Gastrocnemius medialis (tissue), 4 donors: ENCODE results near the gene CENPP. TPM values are rescaled to one million over a fixed set of nuclear protein-coding genes. Genes with fewer than 3 reads are reported as not detected.

Experiments
- ATAC-seq, 2 donors: fragments of 150-250 bp; one replicate each; pipeline ENCODE4 v1.9.1; 2016
- DNase-seq, 2 donors: peaks; one replicate each; pipeline ENCODE4 v3.0.0-alpha.2; 2019
- H3K27ac ChIP-seq, 4 donors: fragments of 200-600 bp; sonication (generic); 1 replicate in 1 of 4; 2 replicates in 3 of 4; pipeline ENCODE4 v1.5.1; 2016 to 2018; ENCODE audit warnings: mild to moderate bottlenecking in 2 of 4, moderate library complexity in 1 of 4
- H3K27me3 ChIP-seq, 3 donors: fragments of 200-600 bp; sonication (generic) in 2 of 3; 1 replicate in 1 of 3; 2 replicates in 2 of 3; pipeline versions ENCODE4 v1.5.1 to v1.6.0; 2016 to 2019; ENCODE audit warnings: mild to moderate bottlenecking in 1 of 3, moderate library complexity in 1 of 3
- H3K36me3 ChIP-seq, 2 donors: fragments of 200-600 bp; sonication (generic) in 1 of 2; one replicate each; pipeline ENCODE4 v1.5.1; 2017 to 2018
- H3K4me1 ChIP-seq, 2 donors: fragments of 200-600 bp; sonication (generic) in 1 of 2; one replicate each; pipeline ENCODE4 v1.5.1; 2016 to 2017; ENCODE audit warnings: mild to moderate bottlenecking in 2 of 2
- H3K4me3 ChIP-seq, 4 donors: fragments of 200-600 bp; sonication (generic) in 3 of 4; 1 replicate in 1 of 4; 2 replicates in 3 of 4; pipeline ENCODE4 v1.5.1; 2016 to 2019; ENCODE audit warnings: mild to moderate bottlenecking in 2 of 4
- H3K9me3 ChIP-seq, 3 donors: fragments of 200-600 bp; sonication (generic) in 2 of 3; 1 replicate in 1 of 3; 2 replicates in 2 of 3; pipeline ENCODE4 v1.5.1; 2016 to 2019
- POLR2A ChIP-seq, 2 donors: fragments of 450-650 bp; IDR thresholded peaks; one replicate each; pipeline ENCODE4 v1.6.1; 2017; ENCODE audit warnings: antibody characterized with exemption in 2 of 2, mild to moderate bottlenecking in 2 of 2, moderate library complexity in 2 of 2
- in situ Hi-C, 4 donors: fragments of 200-750 bp; cut with MboI; loops; one replicate each; pipeline versions ENCODE4 v1.15.0 to v1.8.0; 2017; ENCODE audit warnings: low sequenced_read_pairs in 4 of 4
- intact Hi-C: fragments of 100-400 bp; cut with DNase I; formaldehyde crosslinking; loops from one replicate; pipeline ENCODE4 v1.15.1; 2023; ENCODE audit warnings: low total_unique reads
- total RNA-seq, 4 donors: library from RNA; depleted of rRNA; stranded (reverse); fragments of >200 nt; gene quantifications; one replicate each; pipeline versions ENCODE4 v1.1.0 to v1.2.3, GENCODE V29; 2016
- TF ChIP-seq, protein P1 (sequence below), 5 experiments: fragments of 450-650 bp in 3 of 5; fragments of 200-600 bp in 2 of 5; sonication (generic) in 2 of 5; IDR thresholded peaks in 4 of 5; conservative IDR thresholded peaks in 1 of 5; 1 replicate in 4 of 5; 2 replicates in 1 of 5; pipeline ENCODE4 v1.5.1; 2016 to 2019; ENCODE audit warnings: antibody characterized with exemption in 5 of 5, mild to moderate bottlenecking in 3 of 5, moderate library complexity in 3 of 5

The CENPP gene
- total RNA-seq, 4 donors from 2014 or later, result 1.8 to 11.5 (median 8.7) TPM

DNA sequence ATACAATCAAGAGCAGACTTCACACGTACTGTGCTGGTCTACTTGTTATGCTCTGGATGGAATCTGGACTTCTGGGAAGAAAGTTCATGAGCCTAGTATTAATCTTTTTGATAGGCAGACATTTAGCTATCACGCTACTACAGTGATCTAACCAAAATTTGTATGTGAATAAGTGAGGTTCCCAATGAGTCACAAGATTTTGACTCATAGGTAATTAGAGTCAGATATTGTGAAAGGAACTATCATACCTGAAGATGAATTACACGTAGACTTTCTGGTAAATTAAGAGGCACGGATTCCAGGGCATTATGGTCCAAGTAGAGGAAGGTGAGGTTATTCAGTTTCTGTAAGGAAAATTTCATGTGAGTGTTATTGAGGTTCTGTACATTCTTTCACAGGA is 60.2 kb downstream of the CENPP start:
- DNase-seq (no peak), ATAC-seq (no peak)
- H3K27me3 ChIP-seq, result no peaks in the 10 kb centered on the region
- in situ Hi-C loops, result no loop called here
- no peaks in the 10 kb centered on the region for H3K36me3 ChIP-seq
- no peak overlapping the region for H3K27ac ChIP-seq
- intact Hi-C loops, result no loop called here
- no peaks in the 10 kb centered on the region for H3K9me3 ChIP-seq
- no peak overlapping the region for H3K4me3 ChIP-seq
- no peaks in the 10 kb centered on the region for H3K4me1 ChIP-seq
- TF ChIP-seq POLR2A (IDR thresholded peaks at IDR 0.05), result no peak
- TF ChIP-seq, protein P1, sequence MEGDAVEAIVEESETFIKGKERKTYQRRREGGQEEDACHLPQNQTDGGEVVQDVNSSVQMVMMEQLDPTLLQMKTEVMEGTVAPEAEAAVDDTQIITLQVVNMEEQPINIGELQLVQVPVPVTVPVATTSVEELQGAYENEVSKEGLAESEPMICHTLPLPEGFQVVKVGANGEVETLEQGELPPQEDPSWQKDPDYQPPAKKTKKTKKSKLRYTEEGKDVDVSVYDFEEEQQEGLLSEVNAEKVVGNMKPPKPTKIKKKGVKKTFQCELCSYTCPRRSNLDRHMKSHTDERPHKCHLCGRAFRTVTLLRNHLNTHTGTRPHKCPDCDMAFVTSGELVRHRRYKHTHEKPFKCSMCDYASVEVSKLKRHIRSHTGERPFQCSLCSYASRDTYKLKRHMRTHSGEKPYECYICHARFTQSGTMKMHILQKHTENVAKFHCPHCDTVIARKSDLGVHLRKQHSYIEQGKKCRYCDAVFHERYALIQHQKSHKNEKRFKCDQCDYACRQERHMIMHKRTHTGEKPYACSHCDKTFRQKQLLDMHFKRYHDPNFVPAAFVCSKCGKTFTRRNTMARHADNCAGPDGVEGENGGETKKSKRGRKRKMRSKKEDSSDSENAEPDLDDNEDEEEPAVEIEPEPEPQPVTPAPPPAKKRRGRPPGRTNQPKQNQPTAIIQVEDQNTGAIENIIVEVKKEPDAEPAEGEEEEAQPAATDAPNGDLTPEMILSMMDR (IDR thresholded peaks at IDR 0.05 in 4 of 5, conservative IDR thresholded peaks at IDR 0.05 in 1 of 5), result no peak

DNA sequence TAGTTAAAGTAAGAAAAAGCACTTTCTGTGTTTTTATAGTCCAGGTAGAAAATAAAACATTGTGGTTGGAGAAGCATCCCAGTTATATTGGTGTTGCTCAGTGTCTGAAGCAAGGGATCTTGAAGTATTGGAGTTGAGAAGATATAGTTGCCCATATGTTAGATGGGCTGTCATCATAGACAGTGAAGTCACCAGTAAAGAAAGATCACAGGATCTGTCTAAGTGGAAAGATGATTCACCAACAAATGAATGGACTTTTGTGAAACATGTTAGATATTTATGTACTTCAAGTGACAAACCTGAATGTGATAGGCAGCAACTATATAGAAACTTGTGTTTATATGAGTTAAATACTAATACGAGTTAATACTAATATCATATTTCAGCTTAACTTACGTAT is 66.9 kb downstream of the CENPP start:
- DNase-seq (no peak), ATAC-seq (no peak)
- Histone ChIP-seq H3K4me3 (no peak overlapping the region), H3K36me3 (no peaks in the 10 kb centered on the region), H3K27me3 (no peaks in the 10 kb centered on the region), H3K9me3 (no peaks in the 10 kb centered on the region), H3K4me1 (peaks cover 0 to 11% of the 10 kb centered on the region in 2 donors), H3K27ac (no peak overlapping the region)
- intact Hi-C loops, result loop anchor here (5.0 kb wide), 1 partner anchor 40 kb away; no protein-coding TSS in a partner anchor
- TF ChIP-seq POLR2A (IDR thresholded peaks at IDR 0.05), result no peak
- TF ChIP-seq, protein P1 (IDR thresholded peaks at IDR 0.05 in 4 of 5, conservative IDR thresholded peaks at IDR 0.05 in 1 of 5), result no peak
- in situ Hi-C loops, result no loop called here

DNA sequence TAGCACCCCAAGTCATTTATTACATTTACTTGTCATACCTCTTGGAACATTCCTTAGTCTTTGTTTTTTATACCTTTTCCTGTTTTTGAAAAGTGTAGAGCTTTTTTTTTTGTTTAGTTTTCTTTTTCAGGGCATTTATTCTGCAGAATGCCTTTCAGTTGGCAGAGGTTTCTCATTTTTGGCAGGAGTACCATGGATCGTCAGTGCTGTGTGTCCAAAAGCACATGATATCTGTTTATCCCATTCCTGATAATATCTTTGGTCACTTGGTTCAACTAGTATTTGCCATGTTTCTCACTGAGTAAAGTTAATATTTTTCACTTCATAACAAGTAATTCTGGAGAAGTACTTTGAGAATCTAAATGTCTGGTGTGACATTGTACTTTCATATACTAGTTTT is 67.9 kb downstream of the CENPP start:
- intact Hi-C loops, result loop anchor here (5.0 kb wide), 1 partner anchor 41 kb away; no protein-coding TSS in a partner anchor
- no peaks in the 10 kb centered on the region for H3K36me3 ChIP-seq
- no peaks in the 10 kb centered on the region for H3K27me3 ChIP-seq
- no peak overlapping the region for H3K27ac ChIP-seq
- H3K4me3 ChIP-seq, result no peak overlapping the region
- H3K4me1 ChIP-seq, result peaks cover 0 to 11% of the 10 kb centered on the region in 2 donors
- DNase-seq (no peak), ATAC-seq (no peak)
- in situ Hi-C loops, result no loop called here
- H3K9me3 ChIP-seq, result no peaks in the 10 kb centered on the region
- no peak for TF ChIP-seq POLR2A (IDR thresholded peaks at IDR 0.05)
- TF ChIP-seq, protein P1 (IDR thresholded peaks at IDR 0.05 in 4 of 5, conservative IDR thresholded peaks at IDR 0.05 in 1 of 5), result no peak

DNA sequence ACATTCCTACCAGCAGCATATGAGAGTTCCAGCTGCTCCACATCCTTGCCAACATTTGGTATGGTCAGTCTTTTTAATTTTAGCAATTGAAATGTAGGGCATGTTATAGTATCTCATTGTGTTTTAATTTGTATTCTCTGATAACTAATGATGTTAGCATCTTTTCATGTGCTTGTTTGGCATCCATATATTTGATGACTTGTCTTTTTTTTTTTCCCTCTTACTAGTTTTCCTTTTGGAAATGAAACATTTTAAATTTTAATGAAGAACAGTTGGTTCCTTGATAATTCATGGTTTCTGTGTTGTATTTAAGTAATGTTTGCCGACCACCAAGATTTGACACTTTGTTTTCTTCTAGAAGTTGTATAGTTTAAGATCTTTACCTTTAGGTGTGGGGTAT is 69.9 kb downstream of the CENPP start:
- ATAC-seq (no peak), DNase-seq (no peak)
- no peak overlapping the region for H3K27ac ChIP-seq
- no peak for TF ChIP-seq POLR2A (IDR thresholded peaks at IDR 0.05)
- TF ChIP-seq, protein P1 (IDR thresholded peaks at IDR 0.05 in 4 of 5, conservative IDR thresholded peaks at IDR 0.05 in 1 of 5), result no peak
- peaks cover 0 to 11% of the 10 kb centered on the region in 2 donors for H3K4me1 ChIP-seq
- H3K27me3 ChIP-seq, result no peaks in the 10 kb centered on the region
- H3K9me3 ChIP-seq, result no peaks in the 10 kb centered on the region
- intact Hi-C loops, result no loop called here
- in situ Hi-C loops, result no loop called here
- H3K36me3 ChIP-seq, result no peaks in the 10 kb centered on the region
- no peak overlapping the region for H3K4me3 ChIP-seq

DNA sequence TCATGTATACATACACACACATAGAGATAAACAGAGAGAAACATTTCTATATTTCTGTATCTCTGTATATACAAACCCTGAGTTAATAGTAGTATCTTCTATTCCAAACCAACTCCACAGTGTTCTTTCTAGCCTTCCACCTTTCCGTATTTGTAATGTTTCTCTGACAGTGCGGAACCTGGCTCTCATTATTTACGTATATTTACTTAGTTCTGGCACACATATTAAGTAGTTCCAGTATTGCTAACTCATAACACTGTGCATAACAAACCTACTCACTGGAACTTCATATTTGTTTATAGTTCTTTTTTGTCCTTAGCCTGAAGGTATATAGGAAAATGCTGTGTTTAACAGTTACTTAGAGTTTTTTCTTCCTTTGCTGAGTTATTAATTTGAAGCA is 72.1 kb downstream of the CENPP start:
- in situ Hi-C loops (no loop called here), intact Hi-C loops (no loop called here)
- Histone ChIP-seq H3K27ac (no peak overlapping the region), H3K36me3 (no peaks in the 10 kb centered on the region), H3K9me3 (no peaks in the 10 kb centered on the region), H3K4me1 (peaks cover 0 to 14% of the 10 kb centered on the region in 2 donors), H3K27me3 (no peaks in the 10 kb centered on the region), H3K4me3 (no peak overlapping the region)
- DNase-seq (no peak), ATAC-seq (no peak)
- TF ChIP-seq, protein P1 (IDR thresholded peaks at IDR 0.05 in 4 of 5, conservative IDR thresholded peaks at IDR 0.05 in 1 of 5), result no peak
- no peak for TF ChIP-seq POLR2A (IDR thresholded peaks at IDR 0.05)
